Kidney capillary endothelial cell (primary cell): Measurements from ENCODE around the gene RAET1E.
"Not testable (repeated sequence)": the region's sequence is repeated elsewhere in the genome, so short reads cannot be mapped to it uniquely, and the experiment has no call there.

Source experiments
- DNase-seq: peaks from one replicate; pipeline ENCODE4 v3.0.0-alpha.2; 2018; ENCODE audit warnings: low spot score

Gene RAET1E

DNA sequence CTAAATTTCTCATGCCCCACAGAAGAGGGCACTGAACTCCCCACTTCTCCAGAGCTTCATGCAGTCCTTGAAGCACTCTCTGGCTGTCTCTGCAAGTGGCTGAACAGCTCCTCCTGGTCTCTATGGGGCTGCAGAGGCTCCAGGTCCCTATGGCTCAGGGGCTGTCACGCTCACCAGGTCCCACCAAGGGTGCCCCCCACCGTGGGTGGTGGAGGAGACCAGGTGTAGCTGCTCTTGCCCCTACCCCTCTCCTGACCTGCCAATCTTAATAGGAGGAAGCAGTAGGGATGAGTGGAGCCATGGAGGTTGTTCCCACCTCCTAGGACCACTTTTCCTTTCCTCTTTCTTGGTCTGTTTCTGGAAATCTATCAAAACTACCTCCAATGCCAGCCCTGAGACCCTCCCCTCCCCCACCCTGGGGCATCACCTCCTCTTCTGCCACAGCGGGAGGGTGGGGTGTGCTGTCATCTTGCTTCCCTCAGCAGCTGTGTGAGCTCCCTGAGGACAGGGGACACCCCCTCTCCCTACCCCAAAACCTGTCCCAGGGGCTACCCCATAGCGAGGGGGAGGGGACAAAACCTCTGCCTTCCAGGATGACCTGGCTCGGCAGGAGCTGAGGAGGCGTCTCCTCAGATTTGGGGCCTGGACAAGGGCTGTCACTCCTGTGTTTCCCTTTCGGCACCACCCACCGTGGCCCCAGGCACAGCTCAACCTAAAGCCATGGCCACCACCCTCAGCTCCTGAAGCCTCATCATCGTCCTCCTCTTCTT lies 12.0 kb upstream of the RAET1E start:
- DNase-seq = no peak

DNA sequence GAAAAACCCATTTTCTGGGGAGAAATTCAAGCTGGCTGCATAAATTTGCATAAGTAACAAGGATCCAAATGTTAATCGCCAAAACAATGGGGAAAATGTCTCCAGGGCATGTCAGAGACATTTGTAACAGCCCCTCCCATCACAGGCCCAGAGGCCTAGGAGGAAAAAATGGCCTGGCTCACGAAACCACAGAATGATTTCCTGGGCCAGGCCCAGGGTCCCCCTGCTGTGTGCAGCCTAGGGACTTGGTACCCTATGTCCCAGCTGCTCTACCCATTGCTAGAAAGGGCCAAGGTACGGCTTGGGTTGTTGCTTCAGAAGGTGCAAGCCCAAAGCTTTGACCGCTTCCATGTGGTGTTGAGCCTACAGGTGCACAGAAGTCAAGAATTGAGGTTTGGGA lies 10.6 kb upstream of the RAET1E start:
- DNase-seq = not testable (repeated sequence)

DNA sequence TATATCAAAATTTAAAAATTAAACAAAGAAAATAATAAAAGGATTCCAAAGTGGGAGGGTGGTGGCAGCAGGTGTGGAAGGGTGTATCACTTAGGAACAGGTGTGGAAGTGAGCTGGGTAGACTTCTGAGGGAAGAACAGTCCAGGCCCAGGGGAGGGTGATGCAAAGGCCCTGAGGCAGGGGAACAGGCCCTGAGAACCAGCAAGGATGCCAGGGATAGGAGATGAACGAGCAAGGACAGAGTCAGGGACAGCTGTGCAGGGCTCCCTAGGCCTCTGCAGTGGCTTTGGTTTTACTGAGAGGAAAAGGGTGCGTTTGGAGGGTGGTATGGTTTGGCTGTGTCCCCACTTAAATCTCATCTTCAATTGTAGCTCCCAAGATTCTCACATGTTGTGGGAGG lies 9.4 kb upstream of the RAET1E start:
- DNase-seq = no peak

DNA sequence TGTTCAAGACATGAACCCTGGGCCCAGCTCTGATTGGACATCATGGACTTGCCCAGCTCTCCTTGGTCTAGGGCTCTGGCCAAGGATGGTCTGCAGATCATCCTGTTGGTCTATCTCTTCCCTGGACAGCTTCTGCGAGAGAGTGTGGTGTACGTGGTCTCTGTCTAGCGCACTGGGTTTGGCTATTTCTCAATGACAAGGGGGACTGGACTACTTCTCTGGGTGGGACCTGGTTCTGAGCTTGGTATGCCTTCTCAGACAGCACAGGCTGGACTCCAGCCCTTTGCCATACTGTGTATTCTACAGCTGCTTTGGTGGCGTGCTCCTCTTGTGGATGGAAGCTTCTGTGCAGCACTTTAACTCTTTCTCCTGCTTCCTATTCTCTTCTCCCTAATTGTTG lies 8.5 kb upstream of the RAET1E start:
- no peak for DNase-seq

DNA sequence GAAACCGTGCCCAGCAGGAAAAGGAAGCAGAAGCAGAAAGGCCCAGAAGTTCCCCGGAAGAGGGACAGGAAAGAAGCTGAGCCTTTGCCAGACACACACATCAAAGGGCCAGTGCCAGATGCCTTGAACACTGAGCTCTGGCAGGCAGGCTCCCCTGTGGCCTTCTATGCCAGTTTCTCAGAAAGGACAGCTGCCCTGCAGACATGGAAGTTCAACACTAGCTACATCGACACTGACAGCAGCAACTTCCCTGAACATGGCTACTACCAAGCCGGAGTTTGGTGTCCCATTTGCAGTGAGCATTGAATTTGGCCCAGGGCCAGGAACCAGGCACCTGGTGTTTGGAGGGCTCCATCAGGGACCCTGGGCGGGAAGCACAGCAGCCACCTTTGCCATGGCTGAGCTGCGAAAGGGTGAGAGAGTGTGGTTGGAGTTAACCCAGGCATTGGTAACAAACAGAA lies 8.0 kb upstream of the RAET1E start:
- DNase-seq = no peak

DNA sequence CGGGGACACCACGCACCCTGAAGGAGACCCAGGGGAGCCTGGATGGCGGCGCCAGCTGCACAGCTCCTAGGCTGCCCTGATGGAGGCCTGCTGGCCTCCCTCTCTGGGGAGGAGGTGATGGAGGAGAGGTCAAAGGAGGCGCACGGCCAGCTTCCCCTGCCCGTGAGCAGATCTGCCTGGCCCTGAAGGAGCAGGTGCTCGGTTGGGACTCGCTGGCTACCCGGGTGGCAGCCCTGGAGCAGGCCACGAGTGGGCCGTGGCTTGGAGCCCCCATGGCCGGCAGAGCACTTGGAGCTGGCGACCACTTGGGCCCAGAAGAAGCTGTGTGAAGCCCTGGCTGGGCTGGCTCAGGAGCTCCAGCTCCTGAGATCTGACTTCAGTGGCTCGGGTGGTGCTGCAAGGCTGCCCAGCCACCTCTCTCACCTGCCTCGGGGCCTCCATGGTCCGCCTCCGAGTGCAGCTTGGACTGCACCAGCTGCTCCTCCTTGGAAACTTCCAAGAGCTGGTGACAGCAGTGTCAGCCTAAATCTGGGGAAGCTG lies 7.5 kb upstream of the RAET1E start:
- no peak for DNase-seq

DNA sequence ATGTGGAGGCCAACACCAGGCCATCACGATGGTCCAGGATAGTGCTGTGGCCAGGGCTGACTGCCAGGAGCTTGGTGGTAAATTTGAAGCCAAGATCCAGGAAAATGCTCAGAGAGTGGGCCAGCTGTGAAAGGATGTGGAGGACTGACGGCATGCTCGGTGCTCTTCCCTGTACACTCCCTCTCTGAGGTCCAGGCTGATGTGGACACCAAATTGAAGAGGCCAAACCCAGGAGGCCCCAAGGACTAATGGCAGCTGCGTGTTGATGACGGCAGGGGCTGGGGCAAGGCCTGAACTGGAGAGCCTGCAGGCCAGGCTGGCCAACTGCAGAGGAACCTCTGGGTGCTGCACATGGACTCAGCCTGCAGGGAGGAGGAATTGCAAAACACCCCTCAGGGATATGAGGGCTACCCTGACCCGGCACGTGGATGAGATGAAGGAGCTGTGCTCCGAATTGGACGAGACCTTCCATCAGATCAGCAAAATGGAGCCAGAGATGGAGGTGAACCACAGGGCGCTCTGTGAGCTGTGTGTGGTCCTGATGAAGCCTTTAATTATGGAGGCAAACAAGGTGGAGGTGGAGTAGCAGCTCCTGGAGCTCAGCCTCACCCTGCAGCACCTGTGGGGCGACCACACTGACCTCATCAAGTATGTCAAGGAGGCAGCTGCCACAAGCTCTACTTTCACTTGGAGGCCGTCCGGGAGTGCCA lies 6.9 kb upstream of the RAET1E start:
- DNase-seq = no peak

DNA sequence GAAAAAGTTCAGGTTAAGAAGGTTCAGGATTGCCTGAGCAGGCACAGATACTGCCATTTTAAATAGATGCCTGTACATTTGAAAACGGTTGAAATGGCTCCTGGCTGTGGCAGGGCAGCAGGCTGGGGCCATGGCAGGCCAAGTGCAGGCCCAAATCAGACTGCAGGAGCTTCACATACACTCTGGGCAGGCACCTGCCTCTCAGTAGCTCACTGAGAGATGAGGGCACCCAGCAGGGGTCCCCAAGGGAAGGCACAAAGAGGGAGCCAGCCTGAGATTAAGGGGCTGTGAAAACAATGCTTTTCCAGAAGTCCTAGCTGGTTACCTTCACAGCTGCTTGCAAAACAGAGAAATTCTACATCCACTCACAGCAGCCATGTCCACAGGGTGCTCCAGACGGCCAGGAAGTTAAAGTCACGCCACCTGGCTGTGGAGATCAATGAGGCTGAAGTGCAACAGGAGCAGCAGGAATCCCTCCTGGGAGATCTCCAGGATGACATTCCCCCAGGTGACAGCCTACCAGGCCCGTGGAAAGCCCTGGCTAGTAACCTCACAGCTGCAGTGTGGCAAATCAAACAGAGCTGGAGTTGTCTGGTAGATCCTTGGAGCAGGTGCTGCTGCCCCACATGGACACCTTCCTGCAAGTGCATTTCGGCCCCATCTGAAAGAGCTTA lies 6.2 kb upstream of the RAET1E start:
- DNase-seq = no peak

DNA sequence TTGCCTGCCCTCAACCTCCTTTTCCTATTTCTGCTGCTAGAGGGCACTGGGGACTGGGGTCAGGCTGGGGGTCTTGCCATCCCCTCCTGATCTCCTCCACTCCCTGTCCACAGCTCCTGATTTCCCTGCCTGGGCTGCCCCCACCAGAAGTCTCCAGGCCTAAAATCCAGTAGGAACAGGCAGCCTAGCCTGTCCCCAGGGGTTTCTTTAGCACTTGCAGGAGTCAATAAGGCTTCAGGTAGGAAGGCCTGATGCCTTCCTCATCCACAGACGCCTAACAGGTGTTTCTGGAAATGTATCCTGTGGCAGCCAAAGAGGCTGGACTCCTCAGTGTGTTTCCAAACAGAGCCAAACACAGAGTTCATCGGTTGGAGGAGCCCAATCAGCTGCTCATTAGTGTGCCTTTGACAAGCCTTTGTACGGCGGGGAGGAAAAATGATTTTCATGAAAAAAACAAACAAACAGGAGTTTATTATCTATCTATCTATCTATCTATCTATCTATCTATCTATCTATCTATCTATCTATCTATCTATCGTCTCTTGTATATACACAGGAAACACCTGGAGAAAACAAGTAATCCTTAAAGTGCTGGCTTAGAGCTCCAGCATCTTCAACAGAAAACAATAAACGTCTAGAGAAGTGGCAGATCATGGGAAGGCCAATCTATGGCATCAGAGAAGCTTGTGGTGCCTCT lies 3.7 kb upstream of the RAET1E start:
- no peak for DNase-seq

DNA sequence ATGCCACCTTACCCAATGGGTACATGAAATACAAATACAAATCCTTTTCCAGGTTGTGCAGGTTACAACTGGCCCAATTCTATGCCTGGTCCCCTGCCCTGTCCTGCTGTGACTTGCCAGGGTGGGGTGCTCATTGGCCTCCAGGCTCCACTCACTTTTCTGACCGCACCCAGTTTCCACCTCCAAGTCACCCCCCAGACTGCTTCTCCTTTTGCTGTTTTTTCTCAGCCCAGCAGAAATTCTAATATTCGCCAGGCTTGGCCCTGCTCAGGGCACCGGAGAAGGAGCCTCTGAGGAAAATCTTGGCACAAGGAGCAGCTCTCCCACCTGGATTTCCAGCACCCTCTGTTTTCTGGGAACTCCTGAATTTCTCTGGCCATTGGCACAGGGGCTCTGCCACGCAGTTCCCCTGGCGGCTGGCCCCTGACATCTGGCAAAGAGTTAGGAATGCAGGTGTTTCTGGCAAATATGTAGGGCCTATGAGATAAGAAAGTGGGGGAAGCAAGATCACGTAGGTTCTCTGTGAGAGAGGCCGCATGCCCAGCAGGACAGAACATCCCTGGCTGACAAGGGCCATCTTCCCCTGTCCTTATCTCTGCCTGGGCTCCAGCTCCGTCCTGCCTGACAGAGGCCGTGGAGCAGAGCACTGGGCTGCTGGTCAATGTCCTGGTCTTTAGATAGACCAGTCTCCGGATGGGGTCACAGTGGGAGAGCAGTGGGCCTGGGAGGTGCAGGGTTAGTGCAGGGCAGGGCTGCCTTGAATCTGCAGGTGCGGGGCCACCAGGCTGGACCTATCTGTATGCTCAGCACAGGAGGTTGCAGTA lies 2.9 kb upstream of the RAET1E start:
- DNase-seq = no peak

DNA sequence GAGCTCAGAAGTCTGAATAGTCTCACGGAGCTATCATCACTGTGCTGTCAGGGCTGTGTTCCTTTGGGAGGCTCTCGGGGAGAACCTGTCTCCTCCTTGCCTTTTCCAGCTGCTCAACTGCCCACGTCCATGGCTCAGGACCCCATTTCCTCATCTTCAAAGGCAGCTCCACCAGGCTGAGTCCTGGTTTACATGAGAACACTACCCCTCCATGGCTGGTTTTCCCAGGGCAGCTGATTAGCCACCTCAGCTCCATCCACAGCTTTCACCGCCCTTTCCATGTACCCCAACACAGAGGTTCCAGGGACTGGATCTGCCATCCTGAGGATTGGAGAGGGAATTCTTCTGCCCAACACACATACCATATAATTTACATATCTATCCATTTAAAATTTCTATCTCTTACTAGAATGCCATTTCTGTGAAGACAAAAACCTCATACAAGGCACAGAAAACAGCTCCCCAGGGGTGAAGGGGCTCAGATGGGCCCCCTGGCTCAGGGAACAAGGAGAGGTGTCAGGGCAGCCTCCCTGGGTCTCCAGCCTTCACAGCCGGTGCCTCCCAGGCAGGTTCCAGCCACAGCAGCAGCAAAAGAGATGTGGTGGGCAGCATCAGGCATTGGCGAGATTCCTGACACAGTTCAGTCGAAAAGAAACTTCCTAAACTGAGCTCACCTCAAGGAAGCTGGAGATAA lies 2.2 kb upstream of the RAET1E start:
- DNase-seq = no peak

DNA sequence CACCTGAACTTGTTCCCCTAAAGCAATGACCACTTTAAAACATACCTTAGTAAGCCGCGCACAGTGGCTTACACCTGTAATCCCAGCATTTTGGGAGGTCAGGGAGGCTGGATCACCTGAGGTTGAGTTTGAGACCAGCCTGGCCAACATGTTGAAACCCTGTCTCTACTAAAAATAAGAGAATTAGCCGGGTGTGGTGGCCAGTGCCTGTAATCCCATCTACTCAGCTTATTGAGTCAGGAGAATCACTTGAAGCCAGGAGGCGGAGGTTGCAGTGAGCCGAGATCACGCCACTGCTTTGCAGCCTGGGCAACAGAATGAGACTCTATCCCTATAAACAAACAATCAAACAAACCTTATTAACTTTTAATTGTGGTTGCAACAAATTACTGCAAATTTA lies 1.6 kb upstream of the RAET1E start:
- no peak for DNase-seq

DNA sequence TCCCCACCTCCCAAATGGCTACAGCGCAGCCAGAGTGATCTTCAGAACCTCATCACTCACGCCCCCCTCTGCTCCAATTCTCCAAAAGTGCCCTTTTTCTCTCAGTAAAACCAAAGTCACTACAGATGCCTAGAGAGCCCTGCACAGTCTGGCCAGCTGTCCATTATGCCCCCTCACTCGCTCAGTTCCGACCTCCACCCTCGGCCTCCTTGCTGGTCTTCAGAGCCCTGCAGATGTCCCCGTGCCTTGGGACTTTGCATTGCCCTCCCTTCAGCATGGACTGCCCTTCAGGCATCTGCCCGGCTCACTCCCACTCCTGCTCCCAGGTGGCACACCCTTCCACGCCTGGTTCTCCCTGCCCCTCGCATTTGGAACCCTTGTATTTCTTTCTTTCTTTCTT lies 1.1 kb upstream of the RAET1E start:
- DNase-seq = no peak

DNA sequence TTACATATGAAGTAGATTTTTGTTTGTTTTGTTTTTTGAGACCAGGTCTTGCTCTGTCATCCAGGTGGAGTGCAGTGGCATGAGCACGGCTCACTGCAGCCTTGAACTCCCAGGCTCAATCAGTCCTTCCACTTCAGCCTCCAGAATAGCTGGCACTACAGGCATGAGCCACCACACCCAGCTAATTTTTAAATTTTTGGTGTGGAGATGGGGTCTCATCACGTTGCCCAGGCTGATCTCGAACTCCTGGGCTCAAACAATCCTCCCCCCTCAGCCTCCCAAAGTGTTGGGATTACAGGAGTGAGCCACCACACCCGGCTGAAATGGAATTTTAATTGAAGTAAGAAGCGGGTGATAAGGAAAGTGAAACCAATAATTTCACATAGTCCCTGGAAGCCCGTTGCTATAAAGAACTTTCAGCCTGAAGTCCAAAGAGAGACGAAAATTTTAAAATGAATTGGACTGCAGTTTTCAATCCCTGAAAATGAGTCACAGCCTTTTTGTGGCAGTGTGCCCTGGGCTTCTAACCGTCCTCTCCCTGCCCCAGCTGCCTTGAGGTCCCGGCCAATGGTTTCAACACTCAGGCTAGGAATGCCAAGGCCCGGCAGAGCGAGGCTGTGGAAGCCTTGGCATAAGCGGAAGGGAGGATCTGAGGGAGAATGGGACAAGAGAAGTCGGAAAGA lies 757 bp downstream of the RAET1E start:
- DNase-seq = peak; percentile 9

DNA sequence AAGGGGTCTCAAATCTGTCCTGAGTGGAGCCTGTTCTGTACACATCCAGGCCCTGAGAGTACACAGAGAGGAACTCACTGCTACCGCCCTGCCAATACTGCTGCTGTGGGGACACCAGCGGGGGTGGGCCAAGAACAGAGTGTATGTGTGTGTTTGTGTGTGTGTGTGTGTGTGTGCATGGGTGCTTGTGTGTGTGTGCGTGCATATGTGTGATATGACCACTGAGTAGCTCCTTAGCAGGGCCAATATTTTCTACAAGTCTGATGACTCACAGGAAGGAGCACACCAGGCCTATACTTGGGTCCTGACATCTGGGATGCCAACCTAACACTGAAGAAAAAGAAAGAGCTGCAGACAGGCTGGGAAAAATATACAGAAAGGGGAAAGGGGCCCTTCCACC lies 1.4 kb downstream of the RAET1E start:
- peak; percentile 67 for DNase-seq

DNA sequence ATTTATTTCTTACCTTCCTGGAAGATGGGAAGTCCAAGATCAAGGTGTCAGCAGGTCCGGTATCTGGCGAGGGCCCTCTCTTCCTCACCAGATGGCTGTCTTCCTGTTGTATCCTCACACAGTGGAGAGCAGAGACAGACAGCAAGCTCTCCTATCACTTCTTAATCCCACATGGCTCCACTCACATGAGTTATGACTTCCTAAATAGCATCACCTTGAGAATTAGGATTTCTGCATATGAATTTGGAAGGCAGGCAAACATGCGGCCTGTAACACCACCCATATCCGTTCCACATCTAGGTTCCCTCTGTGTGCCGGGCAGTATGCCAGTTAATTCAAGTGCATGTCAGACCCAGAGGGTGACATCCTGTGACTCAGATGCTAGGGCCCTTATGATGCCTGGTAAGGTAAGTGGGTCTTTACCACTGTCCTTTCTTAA lies 2.1 kb downstream of the RAET1E start:
- peak; percentile 88 for DNase-seq

DNA sequence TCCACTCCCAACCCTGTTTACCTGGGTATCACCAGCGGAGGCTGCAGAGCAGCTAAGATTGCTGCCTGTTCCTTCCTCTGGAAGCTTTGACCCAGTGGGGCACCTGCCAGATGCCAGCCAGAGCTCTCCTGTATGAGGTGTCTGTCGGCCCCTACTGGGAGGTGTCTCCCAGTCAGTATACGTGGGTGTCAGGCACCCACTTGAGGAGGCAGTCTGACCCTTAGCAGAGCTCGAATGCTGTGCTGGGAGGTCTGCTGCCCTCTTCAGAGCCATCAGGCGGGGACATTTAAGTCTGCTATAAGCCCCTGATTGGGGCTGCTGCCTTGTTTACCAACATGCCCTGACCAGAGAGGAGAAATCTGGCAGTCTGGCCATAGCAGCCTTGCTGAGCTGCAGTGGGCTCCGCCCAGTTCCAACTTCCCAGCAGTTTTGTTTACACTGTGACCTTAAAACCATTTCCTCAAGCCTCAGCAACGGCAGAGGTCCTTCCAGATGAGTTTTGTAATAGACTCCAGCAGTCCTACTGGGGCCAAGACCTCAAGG lies 2.8 kb downstream of the RAET1E start:
- DNase-seq = peak; percentile 17

DNA sequence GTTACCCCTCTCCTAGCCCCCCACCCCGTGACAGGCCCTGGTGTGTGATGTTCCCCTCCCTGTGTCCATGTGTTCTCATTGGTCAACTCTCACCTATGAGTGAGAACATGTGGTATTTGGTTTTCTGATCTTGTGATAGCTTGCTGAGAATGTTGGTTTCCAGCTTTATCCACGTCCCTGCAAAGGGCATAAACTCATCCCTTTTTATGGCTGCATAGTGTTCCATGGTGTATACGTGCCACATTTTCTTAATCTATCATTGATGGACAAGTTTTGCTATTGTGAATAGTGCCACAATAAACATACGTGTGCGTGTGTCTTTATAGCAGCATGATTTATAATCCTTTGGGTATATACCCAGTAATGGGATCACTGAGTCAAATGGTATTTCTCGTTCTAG lies 6.0 kb downstream of the RAET1E start:
- not testable (repeated sequence) for DNase-seq

DNA sequence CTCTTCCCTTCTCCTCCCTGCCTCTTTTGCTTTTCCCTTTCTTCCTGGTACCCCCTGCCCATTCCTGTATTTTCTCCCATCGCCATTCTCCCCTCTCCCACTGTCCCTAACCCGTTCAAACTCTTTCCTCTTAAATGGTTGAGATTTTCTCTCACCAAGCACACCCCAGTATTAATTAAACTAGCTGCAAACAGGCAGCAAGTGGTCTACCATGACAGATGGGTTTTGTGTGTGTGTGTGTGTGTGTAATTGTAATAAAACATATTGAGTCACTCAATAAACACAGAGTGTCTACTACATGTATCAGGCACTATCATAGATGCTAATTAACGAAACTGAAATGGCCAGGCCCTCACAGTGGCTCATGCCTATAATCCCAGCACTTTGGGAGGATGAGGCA lies 6.7 kb downstream of the RAET1E start:
- DNase-seq = no peak

DNA sequence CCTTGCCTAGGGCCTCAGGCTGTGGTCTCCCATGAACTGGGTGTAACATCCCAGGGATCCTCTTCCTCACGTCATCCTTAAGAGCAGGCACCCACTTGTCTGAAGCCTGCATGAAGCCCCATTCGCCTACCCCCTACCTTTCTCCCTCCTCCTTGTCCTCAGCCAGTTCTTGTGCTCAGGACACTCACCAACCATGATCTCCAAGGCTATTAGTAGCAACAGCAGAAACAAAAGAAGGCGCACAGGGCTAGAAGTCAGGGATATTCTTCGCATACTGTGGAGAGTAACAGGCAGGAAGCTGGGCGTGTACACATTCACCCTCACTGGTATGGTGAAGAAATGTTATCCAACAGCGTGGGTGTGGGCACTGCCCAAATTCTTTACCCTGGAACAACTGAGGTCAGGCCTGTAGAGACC lies 7.3 kb downstream of the RAET1E start:
- no peak for DNase-seq
